ENCODE measurements around the gene CALML4.
"Not testable (repeated sequence)": the region's sequence is repeated elsewhere in the genome, so short reads cannot be mapped to it uniquely, and the experiment has no call there.

CALML4 gene

DNA sequence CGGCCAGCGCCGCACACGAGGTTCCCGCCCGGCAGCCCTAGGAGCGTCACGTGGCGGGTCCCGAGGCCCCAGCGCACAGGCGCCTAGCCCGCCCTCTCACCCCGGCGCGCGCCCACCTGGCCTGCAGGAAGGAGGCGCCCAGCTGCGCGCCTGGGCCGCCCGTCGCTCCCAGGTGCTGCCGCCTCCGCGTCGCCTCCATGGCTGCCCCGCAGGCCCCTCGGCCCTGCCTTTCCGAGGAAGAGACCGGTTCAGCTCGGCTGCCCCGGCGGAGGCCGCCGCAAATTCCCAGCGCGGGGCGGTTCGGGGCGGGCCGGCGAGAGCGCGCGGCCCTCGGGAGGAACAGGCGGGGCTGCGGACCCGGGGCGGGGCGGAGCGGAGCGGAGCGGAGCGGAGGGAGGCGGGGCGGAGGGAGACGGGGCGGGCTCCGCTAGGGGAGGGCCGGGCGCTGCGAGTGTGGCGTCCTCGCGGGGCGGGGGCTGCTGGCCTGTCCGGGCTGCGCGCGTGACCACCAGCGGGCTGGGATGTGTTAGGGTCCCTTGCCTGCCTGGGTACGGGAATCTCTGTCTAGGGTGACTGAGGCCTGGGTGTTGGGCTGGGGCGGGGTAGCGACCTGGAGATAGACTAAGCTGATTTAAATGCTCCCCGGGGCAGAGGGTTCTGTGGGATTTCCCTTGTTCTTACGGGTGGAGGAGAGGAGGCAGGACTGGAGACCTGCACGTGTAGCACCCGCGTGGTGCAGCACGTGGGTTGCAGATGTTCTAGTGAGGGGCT lies 24.4 kb upstream of the CALML4 start, which contains the start of gene CLN6:
Gene CLN6 (minus strand): TSS at position 343 of the 771 bp plus-strand sequence. CDS start 144 bp downstream, at position 199.
- POLR2A ChIA-PET, result interaction anchor here (1.0 to 3.2 kb wide), 6 partner anchors 9 to 77 kb away, joined by 3 to 14 read pairs (median 6); partner anchors contain the start of gene FEM1B
- DNase-seq (ENCODE audit: extremely low spot score), result peak; percentile 96
- TF ChIP-seq ZNF384 (IDR thresholded peaks at IDR 0.05) (no peak), SP1 (IDR thresholded peaks at IDR 0.05) (no peak), BHLHE40 (IDR thresholded peaks at IDR 0.05; ENCODE audit: borderline replicate concordance) (no peak), FOXA1 (IDR thresholded peaks at IDR 0.05) (no peak), TARDBP (IDR thresholded peaks at IDR 0.05) (no peak), NFRKB (IDR thresholded peaks at IDR 0.05) (no peak), SUZ12 (IDR thresholded peaks at IDR 0.05) (no peak), LEF1 (IDR thresholded peaks at IDR 0.05; ENCODE audit: borderline replicate concordance) (no peak), ELF4 (IDR thresholded peaks at IDR 0.05) (no peak), L3MBTL2 (conservative IDR thresholded peaks at IDR 0.05) (peak; percentile 93), FOXM1 (IDR thresholded peaks at IDR 0.05; ENCODE audit: borderline replicate concordance) (no peak; the same call in 1 of the 2 replicates), ARNT (IDR thresholded peaks at IDR 0.05) (0 out of 2 replicates have a peak, but pooled peaks have one; percentile 47)
- TF ChIP-seq, protein P1, sequence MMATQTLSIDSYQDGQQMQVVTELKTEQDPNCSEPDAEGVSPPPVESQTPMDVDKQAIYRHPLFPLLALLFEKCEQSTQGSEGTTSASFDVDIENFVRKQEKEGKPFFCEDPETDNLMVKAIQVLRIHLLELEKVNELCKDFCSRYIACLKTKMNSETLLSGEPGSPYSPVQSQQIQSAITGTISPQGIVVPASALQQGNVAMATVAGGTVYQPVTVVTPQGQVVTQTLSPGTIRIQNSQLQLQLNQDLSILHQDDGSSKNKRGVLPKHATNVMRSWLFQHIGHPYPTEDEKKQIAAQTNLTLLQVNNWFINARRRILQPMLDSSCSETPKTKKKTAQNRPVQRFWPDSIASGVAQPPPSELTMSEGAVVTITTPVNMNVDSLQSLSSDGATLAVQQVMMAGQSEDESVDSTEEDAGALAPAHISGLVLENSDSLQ (IDR thresholded peaks at IDR 0.05), result no peak
- CTCF ChIA-PET, result interaction anchor here (0.6 kb wide), 1 partner anchor 405 kb away, joined by 3 read pairs; no protein-coding TSS in a partner anchor

DNA sequence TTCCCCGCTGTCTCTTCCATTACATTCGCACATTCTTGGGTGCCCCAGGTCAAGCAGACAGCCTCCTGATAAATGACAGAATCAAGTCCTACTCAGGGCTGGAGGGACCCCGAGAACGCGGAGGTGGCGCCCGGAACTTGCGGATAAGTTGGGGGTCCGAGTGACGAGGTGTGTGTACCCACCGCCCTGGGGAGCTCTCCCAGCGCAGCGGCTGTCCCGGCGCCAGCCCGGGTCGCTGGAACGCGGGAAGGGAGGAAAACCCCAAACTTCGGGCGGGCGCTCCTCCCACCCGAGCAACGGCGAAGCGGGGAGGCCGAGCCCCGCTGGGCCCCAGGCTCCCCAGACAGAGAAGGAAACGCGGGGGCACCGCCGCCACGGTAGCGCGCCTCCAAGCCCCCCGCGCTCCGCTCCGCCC lies 23.8 kb upstream of the CALML4 start:
- ChIA-PET CTCF (interaction anchor here (0.6 kb wide), 1 partner anchor 200 kb away, joined by 3 read pairs; no protein-coding TSS in a partner anchor), POLR2A (interaction anchor here (0.9 to 3.2 kb wide), 7 partner anchors 10 to 261 kb away, joined by 3 to 14 read pairs (median 3); partner anchors contain the start of gene FEM1B)
- TF ChIP-seq L3MBTL2 (conservative IDR thresholded peaks at IDR 0.05) (peak; percentile 88), FOXK2 (IDR thresholded peaks at IDR 0.05) (no peak), LEF1 (IDR thresholded peaks at IDR 0.05; ENCODE audit: borderline replicate concordance) (no peak), FOXM1 (IDR thresholded peaks at IDR 0.05; ENCODE audit: borderline replicate concordance) (no peak)
- DNase-seq (ENCODE audit: extremely low spot score), result no peak

DNA sequence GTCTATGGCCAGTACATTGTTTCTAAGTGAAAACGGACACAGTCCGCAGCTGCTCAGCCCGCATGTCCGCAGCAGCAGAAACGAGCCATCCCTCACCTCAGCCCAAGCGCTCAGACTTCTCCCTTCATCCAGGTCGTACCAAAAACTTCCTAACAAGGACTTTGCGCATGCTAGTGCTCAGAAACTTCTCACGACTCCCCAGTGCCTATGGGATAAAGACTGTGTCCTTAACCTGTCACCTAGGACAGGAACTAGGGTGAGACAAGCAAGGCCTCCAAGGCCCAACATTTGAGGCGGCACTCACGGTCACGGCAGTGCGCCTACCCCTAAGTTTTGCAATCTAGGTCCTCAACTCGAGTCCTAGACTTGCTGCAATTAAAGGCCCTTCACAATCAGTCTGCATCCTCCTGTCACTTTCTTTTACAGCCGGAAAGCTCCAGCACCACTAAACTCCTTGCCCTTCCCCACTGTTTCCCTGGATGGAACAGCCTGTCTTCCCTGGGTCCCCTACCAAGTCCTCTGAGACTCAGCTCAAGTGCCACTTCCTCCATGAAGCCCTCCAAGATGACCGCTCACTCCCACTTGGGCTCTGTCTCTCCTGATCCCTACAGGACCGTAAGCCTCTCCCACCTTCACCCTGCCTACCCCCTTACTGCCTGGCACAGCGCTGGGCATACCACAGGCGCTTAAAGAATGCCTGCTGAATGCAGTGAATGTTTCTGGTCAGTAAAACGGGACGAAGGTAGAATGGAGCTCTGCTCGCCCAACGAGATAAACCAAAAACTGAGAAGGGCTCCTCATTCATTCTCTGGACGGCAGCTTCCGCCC lies 23.2 kb upstream of the CALML4 start:
- ChIA-PET POLR2A (interaction anchor here (0.9 to 3.2 kb wide), 9 partner anchors 10 to 388 kb away, joined by 3 to 14 read pairs (median 4); partner anchors contain the start of gene FEM1B), CTCF (interaction anchor here (0.6 kb wide), 1 partner anchor 200 kb away, joined by 3 read pairs; no protein-coding TSS in a partner anchor)

DNA sequence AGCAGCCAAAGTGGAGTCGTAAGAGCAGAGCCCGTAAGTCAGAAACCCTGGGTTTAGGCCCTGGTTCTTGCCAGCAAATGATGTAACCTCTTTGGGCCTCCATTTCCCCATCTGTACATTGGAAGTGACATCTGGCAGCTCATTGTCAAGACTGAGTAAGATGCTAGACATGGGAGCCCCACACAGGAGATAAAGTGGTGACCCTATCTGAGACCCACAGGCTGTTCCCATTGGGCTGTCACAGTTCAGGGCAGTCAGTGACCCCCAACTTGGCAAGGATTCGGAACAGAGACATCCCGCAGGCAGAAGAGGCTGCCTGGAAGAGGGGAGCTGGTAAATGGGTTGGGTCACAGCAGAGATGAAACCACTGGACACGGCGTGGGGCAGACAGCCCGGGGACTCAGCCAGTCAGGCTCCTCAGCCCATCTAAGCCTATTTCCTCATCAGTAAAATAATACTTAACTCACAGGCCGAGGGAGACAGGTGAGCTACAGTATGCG lies 22.6 kb upstream of the CALML4 start:
- ChIA-PET CTCF (interaction anchor here (0.5 kb wide), 1 partner anchor 33 kb away, joined by 6 read pairs; no protein-coding TSS in a partner anchor), POLR2A (interaction anchor here (1.2 to 3.2 kb wide), 5 partner anchors 43 to 387 kb away, joined by 3 to 14 read pairs (median 4); partner anchors contain the start of gene FEM1B)
- TF ChIP-seq BHLHE40 (IDR thresholded peaks at IDR 0.05; ENCODE audit: borderline replicate concordance), result no peak
- no peak for TF ChIP-seq HDGF (IDR thresholded peaks at IDR 0.05; ENCODE audit: borderline replicate concordance)
- no peak for TF ChIP-seq LEF1 (IDR thresholded peaks at IDR 0.05; ENCODE audit: borderline replicate concordance)
- no peak for TF ChIP-seq TARDBP (IDR thresholded peaks at IDR 0.05)
- TF ChIP-seq SUZ12 (IDR thresholded peaks at IDR 0.05), result no peak
- peak; percentile 7 for DNase-seq (ENCODE audit: extremely low spot score)

More for the DNA sequence above, 23.2 kb upstream of the CALML4 start:
- TF ChIP-seq ELF4 (IDR thresholded peaks at IDR 0.05) (no peak), HDGF (IDR thresholded peaks at IDR 0.05; ENCODE audit: borderline replicate concordance) (peak; percentile 78; the same call in 1 of the 2 replicates)
- DNase-seq (ENCODE audit: extremely low spot score), result peak; percentile 17

DNA sequence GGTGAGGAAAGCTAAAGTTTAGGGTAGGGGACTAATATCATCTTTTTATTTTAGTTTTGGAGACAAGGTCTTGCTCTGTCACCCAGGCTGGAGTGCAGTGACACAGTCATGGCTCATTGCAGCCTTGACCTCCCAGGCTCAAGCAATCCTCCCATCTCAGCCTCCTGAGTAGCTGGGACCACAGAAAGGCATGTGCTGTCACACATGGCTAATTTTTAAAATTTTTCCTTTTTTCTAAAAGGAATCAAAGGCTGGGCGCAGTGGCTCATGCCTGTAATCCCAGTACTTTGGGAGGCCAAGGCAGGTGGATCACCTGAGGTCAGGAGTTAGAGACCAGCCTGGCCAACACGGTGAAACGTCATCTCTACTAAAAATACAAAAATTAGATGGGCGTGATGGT lies 20.3 kb upstream of the CALML4 start:
- POLR2A ChIA-PET, result interaction anchor here (1.4 kb wide), 1 partner anchor 52 kb away, joined by 4 read pairs; the partner anchor contains the start of gene FEM1B
- CTCF ChIA-PET; DNase-seq (ENCODE audit: extremely low spot score): not testable (repeated sequence)

DNA sequence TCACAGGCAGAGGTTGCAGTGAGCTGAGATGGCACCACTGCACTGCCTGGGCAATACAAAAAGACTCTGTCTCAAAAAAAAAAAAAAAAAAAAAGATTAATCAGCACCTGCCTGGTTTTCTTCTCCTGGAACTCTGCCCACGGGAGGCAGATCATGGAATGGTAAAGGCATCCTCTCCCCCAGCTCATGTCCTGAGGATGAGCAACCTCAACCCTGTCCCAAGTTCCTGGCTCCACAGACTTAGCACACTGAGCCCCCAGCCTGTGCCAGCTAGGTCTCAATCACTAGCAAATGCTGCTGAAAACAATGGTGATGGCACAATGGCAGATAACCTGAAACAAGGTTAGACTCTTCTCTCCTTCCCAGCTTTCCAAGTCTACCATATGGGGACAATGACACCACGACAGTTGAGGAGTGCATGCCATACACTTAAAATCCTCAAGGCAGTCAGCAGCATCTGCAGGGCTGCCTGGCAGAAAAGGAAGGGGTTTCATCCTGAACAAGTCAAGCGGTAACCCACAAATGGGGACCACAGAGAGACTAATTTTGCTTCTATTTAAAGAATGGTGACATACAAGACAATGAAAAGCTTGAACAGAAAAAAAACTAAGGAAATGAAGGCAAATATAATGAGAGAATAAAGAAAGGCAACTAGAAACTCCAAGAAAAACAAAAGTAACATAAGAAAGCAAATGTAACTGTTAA lies 19.6 kb upstream of the CALML4 start:
- DNase-seq (ENCODE audit: extremely low spot score), result peak; percentile 4
- CTCF ChIA-PET, result no interaction called here
- TF ChIP-seq L3MBTL2 (conservative IDR thresholded peaks at IDR 0.05) (no peak), FOXK2 (IDR thresholded peaks at IDR 0.05) (no peak), HDGF (IDR thresholded peaks at IDR 0.05; ENCODE audit: borderline replicate concordance) (no peak), FOXA1 (IDR thresholded peaks at IDR 0.05) (no peak), LEF1 (IDR thresholded peaks at IDR 0.05; ENCODE audit: borderline replicate concordance) (no peak), ARNT (IDR thresholded peaks at IDR 0.05) (no peak), ZNF384 (IDR thresholded peaks at IDR 0.05) (no peak), FOXM1 (IDR thresholded peaks at IDR 0.05; ENCODE audit: borderline replicate concordance) (no peak), SP1 (IDR thresholded peaks at IDR 0.05) (no peak), BHLHE40 (IDR thresholded peaks at IDR 0.05; ENCODE audit: borderline replicate concordance) (no peak), NFRKB (IDR thresholded peaks at IDR 0.05) (no peak), ELF4 (IDR thresholded peaks at IDR 0.05) (no peak), SUZ12 (IDR thresholded peaks at IDR 0.05) (no peak), TARDBP (IDR thresholded peaks at IDR 0.05) (no peak), CTBP1 (IDR thresholded peaks at IDR 0.05; ENCODE audit: borderline replicate concordance) (no peak)
- TF ChIP-seq, protein P1 (IDR thresholded peaks at IDR 0.05), result no peak
- POLR2A ChIA-PET, result interaction anchor here (1.4 kb wide), 1 partner anchor 53 kb away, joined by 4 read pairs; the partner anchor contains the start of gene FEM1B

Data from HEK293T (cell line).